ENCODE data around the gene BDH1. TPM values are rescaled to one million over a fixed set of nuclear protein-coding genes. Genes with fewer than 3 reads are reported as not detected.

The BDH1 gene
- total and polyA plus RNA-seq, 2 of the 13 experiments (the other 11 are each of a cell fraction or from before 2014, with no cell fraction given) = 21.2 to 71.9 TPM

DNA sequence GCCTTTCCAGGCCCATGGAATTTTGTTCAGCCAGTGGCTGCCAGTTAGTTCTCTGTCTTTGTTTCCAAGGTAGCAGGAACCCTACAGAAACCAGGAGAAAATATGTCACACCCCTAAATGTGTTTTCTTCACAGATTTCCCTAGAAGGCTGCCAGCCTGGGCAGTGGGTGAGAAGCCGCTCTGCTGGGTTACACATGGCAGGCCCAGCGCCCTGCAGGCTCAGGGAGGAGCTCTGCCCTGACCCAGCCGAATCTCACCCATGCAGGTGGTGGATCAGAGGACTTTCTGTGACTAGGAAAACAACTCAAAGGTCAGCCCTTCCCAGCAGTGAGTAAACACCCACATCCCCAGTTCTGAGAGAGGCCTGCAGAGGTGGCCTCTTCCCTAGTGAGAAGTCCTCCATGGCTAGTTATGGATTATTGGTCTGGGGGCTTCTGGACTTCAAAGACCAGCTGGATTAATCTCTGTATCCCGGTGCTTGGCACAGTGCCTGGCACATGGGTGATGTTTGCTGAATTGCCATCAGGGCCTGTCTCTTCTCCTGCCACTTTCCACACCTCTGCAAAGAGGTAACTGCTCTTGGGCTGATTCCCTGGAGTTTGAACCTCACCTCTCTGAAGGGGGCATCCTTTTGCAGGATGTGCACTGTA lies 34.7 kb upstream of the BDH1 start (continued):
- TF ChIP-seq, protein P1, sequence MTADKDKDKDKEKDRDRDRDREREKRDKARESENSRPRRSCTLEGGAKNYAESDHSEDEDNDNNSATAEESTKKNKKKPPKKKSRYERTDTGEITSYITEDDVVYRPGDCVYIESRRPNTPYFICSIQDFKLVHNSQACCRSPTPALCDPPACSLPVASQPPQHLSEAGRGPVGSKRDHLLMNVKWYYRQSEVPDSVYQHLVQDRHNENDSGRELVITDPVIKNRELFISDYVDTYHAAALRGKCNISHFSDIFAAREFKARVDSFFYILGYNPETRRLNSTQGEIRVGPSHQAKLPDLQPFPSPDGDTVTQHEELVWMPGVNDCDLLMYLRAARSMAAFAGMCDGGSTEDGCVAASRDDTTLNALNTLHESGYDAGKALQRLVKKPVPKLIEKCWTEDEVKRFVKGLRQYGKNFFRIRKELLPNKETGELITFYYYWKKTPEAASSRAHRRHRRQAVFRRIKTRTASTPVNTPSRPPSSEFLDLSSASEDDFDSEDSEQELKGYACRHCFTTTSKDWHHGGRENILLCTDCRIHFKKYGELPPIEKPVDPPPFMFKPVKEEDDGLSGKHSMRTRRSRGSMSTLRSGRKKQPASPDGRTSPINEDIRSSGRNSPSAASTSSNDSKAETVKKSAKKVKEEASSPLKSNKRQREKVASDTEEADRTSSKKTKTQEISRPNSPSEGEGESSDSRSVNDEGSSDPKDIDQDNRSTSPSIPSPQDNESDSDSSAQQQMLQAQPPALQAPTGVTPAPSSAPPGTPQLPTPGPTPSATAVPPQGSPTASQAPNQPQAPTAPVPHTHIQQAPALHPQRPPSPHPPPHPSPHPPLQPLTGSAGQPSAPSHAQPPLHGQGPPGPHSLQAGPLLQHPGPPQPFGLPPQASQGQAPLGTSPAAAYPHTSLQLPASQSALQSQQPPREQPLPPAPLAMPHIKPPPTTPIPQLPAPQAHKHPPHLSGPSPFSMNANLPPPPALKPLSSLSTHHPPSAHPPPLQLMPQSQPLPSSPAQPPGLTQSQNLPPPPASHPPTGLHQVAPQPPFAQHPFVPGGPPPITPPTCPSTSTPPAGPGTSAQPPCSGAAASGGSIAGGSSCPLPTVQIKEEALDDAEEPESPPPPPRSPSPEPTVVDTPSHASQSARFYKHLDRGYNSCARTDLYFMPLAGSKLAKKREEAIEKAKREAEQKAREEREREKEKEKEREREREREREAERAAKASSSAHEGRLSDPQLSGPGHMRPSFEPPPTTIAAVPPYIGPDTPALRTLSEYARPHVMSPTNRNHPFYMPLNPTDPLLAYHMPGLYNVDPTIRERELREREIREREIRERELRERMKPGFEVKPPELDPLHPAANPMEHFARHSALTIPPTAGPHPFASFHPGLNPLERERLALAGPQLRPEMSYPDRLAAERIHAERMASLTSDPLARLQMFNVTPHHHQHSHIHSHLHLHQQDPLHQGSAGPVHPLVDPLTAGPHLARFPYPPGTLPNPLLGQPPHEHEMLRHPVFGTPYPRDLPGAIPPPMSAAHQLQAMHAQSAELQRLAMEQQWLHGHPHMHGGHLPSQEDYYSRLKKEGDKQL (CRISPR knock-in tag; IDR thresholded peaks at IDR 0.05; ENCODE audit: low read depth) = no peak
- TF ChIP-seq GFI1 (CRISPR knock-in tag; IDR thresholded peaks at IDR 0.05; ENCODE audit: borderline replicate concordance) (peak; percentile 72; the same call in 1 of the 2 replicates), ZNF34 (CRISPR knock-in tag; IDR thresholded peaks at IDR 0.05; ENCODE audit: borderline replicate concordance) (0 out of 2 replicates have a peak, but pooled peaks have one; percentile 33), ZNF552 (CRISPR knock-in tag; IDR thresholded peaks at IDR 0.05; ENCODE audit: borderline replicate concordance) (0 out of 2 replicates have a peak, but pooled peaks have one; percentile 26), RNF2 (conservative IDR thresholded peaks at IDR 0.05; ENCODE audit: low read depth) (no peak), TBX2 (CRISPR knock-in tag; IDR thresholded peaks at IDR 0.05; ENCODE audit: borderline replicate concordance) (peak; percentile 97), HOXA7 (CRISPR knock-in tag; IDR thresholded peaks at IDR 0.05) (no peak), NCOA5 (CRISPR knock-in tag; IDR thresholded peaks at IDR 0.05) (no peak), ZFP1 (CRISPR knock-in tag; IDR thresholded peaks at IDR 0.05) (no peak), GATA4 (IDR thresholded peaks at IDR 0.05; ENCODE audit: borderline replicate concordance, low read depth) (peak; percentile 54; the same call in 1 of the 2 replicates), HMG20B (CRISPR knock-in tag; conservative IDR thresholded peaks at IDR 0.05) (no peak; the same call in 1 of the 2 replicates)
- TF ChIP-seq, protein P2, sequence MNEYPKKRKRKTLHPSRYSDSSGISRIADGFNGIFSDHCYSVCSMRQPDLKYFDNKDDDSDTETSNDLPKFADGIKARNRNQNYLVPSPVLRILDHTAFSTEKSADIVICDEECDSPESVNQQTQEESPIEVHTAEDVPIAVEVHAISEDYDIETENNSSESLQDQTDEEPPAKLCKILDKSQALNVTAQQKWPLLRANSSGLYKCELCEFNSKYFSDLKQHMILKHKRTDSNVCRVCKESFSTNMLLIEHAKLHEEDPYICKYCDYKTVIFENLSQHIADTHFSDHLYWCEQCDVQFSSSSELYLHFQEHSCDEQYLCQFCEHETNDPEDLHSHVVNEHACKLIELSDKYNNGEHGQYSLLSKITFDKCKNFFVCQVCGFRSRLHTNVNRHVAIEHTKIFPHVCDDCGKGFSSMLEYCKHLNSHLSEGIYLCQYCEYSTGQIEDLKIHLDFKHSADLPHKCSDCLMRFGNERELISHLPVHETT (CRISPR knock-in tag; conservative IDR thresholded peaks at IDR 0.05) = 0 out of 2 replicates have a peak, but pooled peaks have one; percentile 14
- TF ChIP-seq, protein P3, sequence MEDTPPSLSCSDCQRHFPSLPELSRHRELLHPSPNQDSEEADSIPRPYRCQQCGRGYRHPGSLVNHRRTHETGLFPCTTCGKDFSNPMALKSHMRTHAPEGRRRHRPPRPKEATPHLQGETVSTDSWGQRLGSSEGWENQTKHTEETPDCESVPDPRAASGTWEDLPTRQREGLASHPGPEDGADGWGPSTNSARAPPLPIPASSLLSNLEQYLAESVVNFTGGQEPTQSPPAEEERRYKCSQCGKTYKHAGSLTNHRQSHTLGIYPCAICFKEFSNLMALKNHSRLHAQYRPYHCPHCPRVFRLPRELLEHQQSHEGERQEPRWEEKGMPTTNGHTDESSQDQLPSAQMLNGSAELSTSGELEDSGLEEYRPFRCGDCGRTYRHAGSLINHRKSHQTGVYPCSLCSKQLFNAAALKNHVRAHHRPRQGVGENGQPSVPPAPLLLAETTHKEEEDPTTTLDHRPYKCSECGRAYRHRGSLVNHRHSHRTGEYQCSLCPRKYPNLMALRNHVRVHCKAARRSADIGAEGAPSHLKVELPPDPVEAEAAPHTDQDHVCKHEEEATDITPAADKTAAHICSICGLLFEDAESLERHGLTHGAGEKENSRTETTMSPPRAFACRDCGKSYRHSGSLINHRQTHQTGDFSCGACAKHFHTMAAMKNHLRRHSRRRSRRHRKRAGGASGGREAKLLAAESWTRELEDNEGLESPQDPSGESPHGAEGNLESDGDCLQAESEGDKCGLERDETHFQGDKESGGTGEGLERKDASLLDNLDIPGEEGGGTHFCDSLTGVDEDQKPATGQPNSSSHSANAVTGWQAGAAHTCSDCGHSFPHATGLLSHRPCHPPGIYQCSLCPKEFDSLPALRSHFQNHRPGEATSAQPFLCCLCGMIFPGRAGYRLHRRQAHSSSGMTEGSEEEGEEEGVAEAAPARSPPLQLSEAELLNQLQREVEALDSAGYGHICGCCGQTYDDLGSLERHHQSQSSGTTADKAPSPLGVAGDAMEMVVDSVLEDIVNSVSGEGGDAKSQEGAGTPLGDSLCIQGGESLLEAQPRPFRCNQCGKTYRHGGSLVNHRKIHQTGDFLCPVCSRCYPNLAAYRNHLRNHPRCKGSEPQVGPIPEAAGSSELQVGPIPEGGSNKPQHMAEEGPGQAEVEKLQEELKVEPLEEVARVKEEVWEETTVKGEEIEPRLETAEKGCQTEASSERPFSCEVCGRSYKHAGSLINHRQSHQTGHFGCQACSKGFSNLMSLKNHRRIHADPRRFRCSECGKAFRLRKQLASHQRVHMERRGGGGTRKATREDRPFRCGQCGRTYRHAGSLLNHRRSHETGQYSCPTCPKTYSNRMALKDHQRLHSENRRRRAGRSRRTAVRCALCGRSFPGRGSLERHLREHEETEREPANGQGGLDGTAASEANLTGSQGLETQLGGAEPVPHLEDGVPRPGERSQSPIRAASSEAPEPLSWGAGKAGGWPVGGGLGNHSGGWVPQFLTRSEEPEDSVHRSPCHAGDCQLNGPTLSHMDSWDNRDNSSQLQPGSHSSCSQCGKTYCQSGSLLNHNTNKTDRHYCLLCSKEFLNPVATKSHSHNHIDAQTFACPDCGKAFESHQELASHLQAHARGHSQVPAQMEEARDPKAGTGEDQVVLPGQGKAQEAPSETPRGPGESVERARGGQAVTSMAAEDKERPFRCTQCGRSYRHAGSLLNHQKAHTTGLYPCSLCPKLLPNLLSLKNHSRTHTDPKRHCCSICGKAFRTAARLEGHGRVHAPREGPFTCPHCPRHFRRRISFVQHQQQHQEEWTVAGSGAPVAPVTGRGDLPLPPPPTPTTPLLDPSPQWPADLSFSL (CRISPR knock-in tag; IDR thresholded peaks at IDR 0.05) = peak; percentile 45; the same call in 1 of the 2 replicates
- TF ChIP-seq, protein P4, sequence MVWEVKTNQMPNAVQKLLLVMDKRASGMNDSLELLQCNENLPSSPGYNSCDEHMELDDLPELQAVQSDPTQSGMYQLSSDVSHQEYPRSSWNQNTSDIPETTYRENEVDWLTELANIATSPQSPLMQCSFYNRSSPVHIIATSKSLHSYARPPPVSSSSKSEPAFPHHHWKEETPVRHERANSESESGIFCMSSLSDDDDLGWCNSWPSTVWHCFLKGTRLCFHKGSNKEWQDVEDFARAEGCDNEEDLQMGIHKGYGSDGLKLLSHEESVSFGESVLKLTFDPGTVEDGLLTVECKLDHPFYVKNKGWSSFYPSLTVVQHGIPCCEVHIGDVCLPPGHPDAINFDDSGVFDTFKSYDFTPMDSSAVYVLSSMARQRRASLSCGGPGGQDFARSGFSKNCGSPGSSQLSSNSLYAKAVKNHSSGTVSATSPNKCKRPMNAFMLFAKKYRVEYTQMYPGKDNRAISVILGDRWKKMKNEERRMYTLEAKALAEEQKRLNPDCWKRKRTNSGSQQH (CRISPR knock-in tag; IDR thresholded peaks at IDR 0.05; ENCODE audit: low read depth) = no peak
